Fibroblast of skin of abdomen (primary cell): Measurements from ENCODE around the gene CCDC92.
"Not testable (repeated sequence)": the region's sequence is repeated elsewhere in the genome, so short reads cannot be mapped to it uniquely, and the experiment has no call there.

Experiments
- DNase-seq: peaks from one replicate; pipeline ENCODE4 v3.0.0-alpha.2; 2013

The CCDC92 gene

GRCh38 chr12:123936471-123936870 is 36.2 kb downstream of the CCDC92 start:
- DNase-seq, result no peak

DNA sequence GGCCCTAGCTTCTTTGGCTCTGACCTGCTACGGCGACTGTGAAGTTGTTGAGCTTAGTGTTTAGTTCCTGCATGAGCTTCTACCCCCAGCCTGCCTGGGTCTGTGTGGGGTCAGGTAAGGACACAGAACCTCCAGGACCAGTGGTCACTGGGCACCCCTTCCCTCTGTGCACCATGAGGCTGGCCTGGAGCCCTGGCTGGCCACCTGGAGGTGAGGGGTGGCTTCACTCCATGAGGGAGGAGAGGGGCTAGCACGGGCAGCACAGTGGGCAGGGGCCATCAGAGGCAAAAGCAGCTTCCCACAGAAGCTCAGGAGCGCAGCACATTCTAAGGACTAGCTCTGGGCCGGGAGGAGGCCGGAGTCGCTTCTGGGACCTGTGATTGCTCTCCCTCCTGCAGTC is 36.7 kb downstream of the CCDC92 start:
- no peak for DNase-seq

GRCh38 chr12:123934829-123935228 is 37.8 kb downstream of the CCDC92 start:
- DNase-seq, result peak; percentile 61

GRCh38 chr12:123934016-123934620 is 38.5 kb downstream of the CCDC92 start:
- no peak for DNase-seq

- no peak for DNase-seq
Observed at GRCh38 chr12:123933214-123933613, 39.4 kb downstream of the CCDC92 start.

GRCh38 chr12:123931686-123932321 is 40.8 kb downstream of the CCDC92 start:
- DNase-seq, result no peak

- no peak for DNase-seq
Observed at GRCh38 chr12:123929946-123930583, 42.6 kb downstream of the CCDC92 start.

DNA sequence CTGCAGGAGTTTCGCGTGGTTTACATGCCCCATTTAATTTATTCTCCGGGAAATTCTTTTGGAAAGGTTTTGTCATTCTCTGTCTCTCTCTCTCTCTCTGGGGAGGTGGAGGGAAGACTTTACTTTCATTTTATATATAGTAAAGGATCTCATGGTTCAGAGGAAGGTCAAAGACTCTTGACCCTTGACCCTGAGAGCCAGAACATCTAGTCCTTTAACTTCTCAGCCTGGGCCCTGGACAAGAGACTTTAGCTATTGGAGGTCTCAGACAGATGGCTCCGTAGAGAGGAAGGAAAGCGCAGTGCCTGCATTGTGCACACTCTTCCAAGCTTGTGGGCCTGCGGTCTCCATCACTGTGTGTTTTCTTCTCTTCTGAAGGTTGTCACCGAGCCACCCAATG is 43.7 kb downstream of the CCDC92 start:
- DNase-seq, result no peak

GRCh38 chr12:123928274-123928865 is 44.3 kb downstream of the CCDC92 start:
- no peak for DNase-seq

DNA sequence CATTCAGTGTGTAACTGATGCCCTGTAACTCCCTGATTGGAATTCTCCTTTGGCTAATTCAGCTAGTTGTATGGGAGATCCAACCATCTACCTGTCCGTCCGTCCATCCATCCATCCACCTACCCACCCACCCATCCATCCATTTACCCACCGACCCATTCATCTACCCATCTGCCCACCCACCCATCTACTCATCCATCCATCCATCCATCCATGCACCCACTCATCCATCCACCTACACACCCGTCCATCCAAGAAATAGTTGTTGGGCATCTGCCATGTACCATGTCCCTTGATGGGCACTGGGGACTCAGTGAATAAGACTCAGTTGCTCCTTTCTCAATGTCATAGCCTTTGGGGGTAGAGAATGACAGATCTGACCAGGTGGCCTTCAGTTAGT is 48.1 kb downstream of the CCDC92 start:
- DNase-seq, result no peak

DNA sequence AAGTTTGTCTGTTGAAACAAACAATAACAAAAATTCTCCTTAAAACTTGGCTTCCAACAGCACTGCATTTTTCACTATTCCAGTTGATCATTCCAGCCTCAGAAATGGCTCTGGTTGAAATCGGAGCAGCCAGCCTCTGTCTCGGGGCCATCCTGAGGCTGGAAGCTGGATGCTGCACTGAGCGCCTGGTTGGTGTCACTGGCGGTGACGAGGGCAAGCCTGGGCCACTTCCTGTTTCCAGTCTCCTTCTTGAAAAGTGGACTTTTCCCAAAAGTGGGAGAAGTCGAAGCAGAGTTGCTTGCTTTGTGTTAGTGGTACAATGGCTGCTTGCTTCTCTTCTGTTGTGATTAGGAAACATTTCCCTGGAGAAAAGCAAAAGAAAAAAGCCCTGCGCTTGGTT is 48.7 kb downstream of the CCDC92 start:
- DNase-seq, result no peak

DNA sequence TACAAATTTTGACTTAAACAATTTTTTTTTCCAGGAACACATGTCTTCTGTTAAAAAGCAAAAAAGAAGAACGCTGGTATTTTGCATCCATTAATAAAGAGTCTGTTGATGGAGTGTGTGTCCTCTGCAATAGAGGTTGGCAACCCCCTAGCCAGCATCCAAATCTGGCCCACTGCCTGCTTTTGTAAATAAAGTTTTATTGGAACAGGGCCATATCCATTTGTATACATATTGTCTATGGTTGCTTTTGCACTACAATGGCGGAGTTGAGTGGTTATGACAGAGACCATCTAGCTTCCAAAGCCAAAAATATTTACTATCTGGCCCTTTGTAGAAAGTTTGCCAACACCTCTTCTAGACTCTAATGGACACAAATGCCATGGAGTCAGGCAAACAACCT is 49.6 kb downstream of the CCDC92 start:
- no peak for DNase-seq

- DNase-seq, result no peak
Observed at GRCh38 chr12:123919980-123920360, 52.7 kb downstream of the CCDC92 start.

GRCh38 chr12:123917337-123917850 is 55.2 kb downstream of the CCDC92 start:
- DNase-seq, result no peak

DNA sequence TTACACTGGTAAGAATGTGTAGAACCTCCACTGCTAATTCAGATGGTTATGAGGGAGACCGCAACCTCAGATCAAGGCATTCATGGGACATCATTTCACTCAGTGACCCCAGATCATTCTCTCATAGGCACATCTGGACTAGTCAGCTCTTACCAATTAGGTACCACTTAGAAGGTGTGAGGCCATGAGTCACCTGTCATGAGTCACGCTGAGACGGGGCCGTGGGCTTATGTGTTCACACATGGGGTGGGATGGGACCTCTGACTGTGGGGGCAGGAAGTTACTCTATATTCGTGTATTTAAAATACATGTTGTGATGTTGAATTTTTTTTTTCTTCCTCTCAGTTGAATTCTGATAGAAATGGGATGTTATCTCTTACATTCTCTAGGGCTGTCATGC is 55.9 kb downstream of the CCDC92 start:
- DNase-seq, result peak; percentile 60

DNA sequence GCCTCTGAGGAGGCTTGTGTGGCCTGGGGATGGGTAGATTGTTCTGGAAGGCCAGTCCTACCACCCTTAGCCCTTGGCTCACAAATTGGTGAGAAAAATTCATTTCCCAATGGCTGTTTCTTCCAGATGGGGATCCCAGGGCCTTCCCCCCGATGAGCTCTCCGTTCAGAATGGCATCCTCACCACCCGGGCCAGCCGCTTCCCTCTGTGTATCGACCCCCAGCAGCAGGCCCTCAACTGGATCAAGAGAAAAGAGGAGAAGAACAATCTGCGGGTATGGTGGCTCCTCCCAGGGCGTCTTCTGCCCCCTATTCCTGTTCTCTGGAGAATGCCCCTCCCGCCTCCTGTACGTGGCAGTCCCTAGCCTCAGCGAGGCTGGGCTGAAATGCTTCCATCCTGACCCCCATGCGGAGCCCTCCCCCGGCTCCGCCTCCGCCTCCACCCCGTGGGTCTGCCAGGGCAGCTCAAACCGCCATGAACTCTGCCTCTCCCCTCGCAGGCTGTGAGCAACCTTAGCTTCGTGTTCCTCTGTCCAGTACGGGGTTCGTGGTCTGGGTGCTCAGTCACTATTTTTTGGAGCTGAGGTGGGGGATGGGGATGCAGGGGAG is 57.8 kb downstream of the CCDC92 start:
- DNase-seq, result no peak

DNA sequence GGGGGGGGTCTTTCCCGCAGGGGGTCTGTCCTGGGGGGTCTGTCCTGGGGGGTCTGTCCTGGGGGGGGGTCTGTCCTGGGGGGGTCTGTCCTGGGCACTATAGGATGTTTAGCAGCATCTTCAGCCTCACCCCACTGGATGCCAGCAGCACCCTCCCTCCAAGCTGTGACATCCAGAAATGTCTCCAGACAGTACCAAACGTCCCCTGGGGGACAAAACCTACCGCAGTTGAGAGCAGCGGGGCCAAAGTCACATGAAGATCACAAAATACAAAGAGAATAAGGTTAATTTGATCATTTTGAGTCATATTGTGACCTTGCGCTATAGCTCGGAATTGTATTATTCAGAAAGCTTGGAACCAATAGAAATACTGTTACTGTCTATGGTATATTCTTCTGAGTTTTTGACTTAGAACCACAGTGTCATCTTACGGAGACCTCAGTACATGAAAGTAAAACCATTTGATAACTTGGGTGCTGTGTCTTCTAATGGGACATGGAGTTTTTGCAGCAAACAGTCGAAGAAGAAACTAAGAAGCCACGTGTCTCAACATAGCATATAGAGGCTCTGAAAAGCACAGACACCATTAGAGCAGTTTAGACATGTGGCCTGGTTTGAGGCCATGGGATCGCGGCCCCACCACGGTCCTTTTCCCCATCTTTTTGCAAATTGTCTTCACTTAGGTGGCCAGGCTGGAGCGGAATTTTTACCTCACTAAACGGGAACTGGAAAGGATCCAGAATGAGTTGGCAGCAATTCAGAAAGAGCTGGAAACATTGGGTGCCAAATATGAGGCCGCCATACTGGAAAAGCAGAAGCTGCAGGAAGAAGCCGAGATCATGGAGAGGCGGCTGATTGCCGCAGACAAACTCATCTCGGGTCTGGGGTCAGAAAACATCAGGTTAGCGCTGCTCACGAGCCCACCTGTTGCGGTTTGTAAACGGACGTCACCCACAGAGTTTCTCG is 59.9 kb downstream of the CCDC92 start:
- DNase-seq, result peak; percentile 24

- not testable (repeated sequence) for DNase-seq
Observed at GRCh38 chr12:123911672-123912409, 60.8 kb downstream of the CCDC92 start.

DNA sequence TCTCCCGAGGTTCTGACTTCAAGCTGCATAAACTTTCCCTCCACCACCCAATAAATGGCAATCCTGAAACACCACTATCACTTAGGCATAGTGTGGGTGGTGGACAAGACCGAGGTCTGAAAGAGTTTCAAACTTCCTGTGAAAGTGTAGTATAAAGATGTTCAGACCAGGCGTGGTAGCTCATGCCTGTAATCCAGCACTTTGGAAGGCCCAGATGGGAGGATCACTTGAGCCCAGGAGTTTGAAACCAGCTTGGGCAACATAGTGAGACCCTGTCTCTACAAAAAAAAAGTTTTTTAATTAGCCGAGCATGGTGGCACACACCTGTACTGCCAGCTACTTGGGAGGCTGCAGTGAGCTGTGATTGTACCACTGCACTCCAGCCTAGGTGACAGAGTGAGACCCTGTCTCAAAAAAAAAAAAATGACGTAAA is 61.9 kb downstream of the CCDC92 start:
- DNase-seq, result no peak

DNA sequence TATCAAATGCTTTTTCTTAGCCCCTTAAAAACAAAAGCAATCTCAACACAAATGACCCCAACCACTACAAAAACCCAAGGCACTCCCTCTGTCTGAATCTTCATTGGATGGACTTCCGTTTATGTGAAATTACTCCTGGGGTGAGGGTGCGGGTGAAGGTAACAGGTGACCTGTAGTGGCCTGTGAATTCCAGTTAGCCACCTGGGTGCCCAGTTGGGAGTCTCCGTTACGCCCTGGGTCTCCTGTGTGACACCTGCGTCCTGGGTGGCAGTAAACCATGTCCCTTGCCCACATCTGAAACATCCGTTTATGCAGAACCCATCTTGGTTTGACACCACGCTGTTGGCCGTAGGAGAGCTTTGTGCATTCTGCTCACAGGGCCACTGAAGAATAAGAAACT is 62.6 kb downstream of the CCDC92 start:
- no peak for DNase-seq
